IgD-negative memory B cell (primary cell): ENCODE results near the gene PAOX. TPM values are rescaled to one million over a fixed set of nuclear protein-coding genes. Genes with fewer than 3 reads are reported as not detected.
"Not testable (repeated sequence)": the region's sequence is repeated elsewhere in the genome, so short reads cannot be mapped to it uniquely, and the experiment has no call there.

ENCODE experiments used
- H3K27ac Mint-ChIP-seq, 3 donors: one replicate each; pipeline ENCODE4 v1.8.0; 2020 to 2022; ENCODE audit warnings: mild to moderate bottlenecking in 3 of 3, mixed read lengths in 3 of 3, moderate library complexity in 1 of 3
- H3K27me3 Mint-ChIP-seq: one replicate; pipeline ENCODE4 v1.8.0; 2021; ENCODE audit warnings: mixed read lengths
- H3K36me3 Mint-ChIP-seq: one replicate; pipeline ENCODE4 v1.8.0; 2020; ENCODE audit warnings: mild to moderate bottlenecking, mixed read lengths
- H3K4me1 Mint-ChIP-seq, 3 donors: one replicate each; pipeline ENCODE4 v1.8.0; 2020 to 2022; ENCODE audit warnings: mixed read lengths in 3 of 3, mild to moderate bottlenecking in 1 of 3
- H3K4me3 Mint-ChIP-seq, 4 donors: one replicate each; pipeline ENCODE4 v1.8.0; 2020 to 2022; ENCODE audit warnings: mild to moderate bottlenecking in 4 of 4, mixed read lengths in 4 of 4, moderate library complexity in 3 of 4
- H3K9me3 Mint-ChIP-seq, 3 donors: one replicate each; pipeline ENCODE4 v1.8.0; 2020 to 2021; ENCODE audit warnings: mixed read lengths in 3 of 3, mild to moderate bottlenecking in 1 of 3
- polyA plus RNA-seq: library from polyadenylated mRNA; unstranded; fragments of 300-500 nt; fragmentation: Illumina TruSeq; gene quantifications from one replicate; pipeline ENCODE4 v1.2.3, GENCODE V29; 2021

Gene PAOX
- polyA plus RNA-seq, 1 donor from 2014 or later: 55.4 TPM

- H3K27ac Mint-ChIP-seq: peak overlapping the region in 1 of 3 donors; percentile 13
- H3K4me1 Mint-ChIP-seq: peaks cover 25 to 28% (median 27%) of the 10 kb centered on the region in 3 donors
- no peaks in the 10 kb centered on the region for H3K9me3 Mint-ChIP-seq
- no peaks in the 10 kb centered on the region for H3K27me3 Mint-ChIP-seq
- peak overlapping the region in 1 of 4 donors; percentile 90 for H3K4me3 Mint-ChIP-seq
- peaks cover 7% of the 10 kb centered on the region for H3K36me3 Mint-ChIP-seq
Observed at GRCh38 chr10:133397938-133398337, 18.9 kb downstream of the PAOX start.

GRCh38 chr10:133399123-133399601, 20.1 kb downstream of the PAOX start:
- H3K9me3 Mint-ChIP-seq: no peaks in the 10 kb centered on the region
- H3K27me3 Mint-ChIP-seq: no peaks in the 10 kb centered on the region
- H3K4me3 Mint-ChIP-seq: peak overlapping the region in 1 of 4 donors; percentile 20
- peaks cover 12% of the 10 kb centered on the region for H3K36me3 Mint-ChIP-seq
- H3K4me1 Mint-ChIP-seq: peaks cover 22 to 28% (median 24%) of the 10 kb centered on the region in 3 donors
- no peak overlapping the region for H3K27ac Mint-ChIP-seq

DNA sequence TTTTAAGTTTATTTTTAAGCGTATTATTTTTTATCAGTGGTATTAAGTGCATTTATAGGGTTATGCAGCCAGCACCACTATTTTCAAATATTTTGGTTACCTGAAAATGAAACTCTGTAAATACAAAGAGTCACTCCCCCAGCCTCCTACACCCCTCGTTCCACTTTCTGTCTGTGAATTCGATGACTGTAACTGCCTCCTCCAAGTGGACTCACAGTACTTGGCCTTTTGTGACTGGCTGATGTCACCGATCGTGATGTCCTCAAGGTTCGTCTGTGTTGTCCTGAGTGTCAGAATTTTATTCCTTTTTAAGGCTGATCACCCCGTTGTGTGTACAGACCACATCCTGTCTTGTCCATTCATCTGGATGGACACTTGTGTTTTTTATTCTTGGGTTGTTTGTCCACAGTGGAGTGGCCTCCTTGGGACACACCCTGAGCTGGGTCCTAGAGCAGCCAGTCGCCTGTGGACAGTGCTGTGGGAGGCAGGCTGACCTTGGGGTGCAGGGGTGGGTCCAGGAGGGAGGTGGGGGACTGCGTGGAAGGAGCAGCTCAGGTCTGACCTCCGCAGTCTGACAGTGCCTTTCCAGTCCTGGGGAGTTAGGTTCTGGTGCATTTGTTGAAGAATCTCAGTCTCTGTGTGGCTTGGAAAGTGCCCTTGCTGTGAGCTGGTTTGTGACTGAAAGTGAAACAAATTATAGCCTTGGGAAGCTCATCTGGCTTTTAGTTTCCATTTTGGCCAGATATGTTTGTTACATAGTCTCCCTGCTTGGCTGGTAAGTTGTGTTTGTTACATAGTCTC, 21.8 kb downstream of the PAOX start:
- H3K36me3 Mint-ChIP-seq: peaks cover 9% of the 10 kb centered on the region
- H3K4me1 Mint-ChIP-seq: peaks cover 24 to 31% (median 24%) of the 10 kb centered on the region in 3 donors
- H3K4me3 Mint-ChIP-seq: peak overlapping the region; percentile 63 to 85 (median 71)
- H3K27ac Mint-ChIP-seq: peak overlapping the region; percentile 51 to 94 (median 57)
- H3K9me3 Mint-ChIP-seq: no peaks in the 10 kb centered on the region
- H3K27me3 Mint-ChIP-seq: no peaks in the 10 kb centered on the region

DNA sequence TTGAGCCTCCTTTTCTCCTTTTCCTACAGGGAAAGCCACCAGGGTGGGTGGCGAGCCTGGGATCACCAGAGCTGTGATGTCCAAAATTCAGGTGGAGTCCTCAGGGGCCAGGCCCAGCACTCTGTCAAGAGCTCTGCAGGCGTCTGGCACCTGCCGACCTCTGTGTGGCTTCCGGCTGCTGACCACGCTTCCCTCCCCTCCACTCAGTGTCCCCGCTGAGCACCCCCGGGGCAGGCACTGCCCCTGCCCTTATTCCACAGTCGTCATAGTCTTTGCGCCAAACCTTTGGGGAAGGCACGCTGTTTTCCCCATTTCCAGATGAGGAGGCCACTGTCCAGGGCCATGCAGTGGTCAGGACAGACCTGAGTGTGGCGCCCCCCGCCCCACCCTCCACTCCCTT, 22.4 kb downstream of the PAOX start:
- H3K4me1 Mint-ChIP-seq: peaks cover 28 to 34% (median 28%) of the 10 kb centered on the region in 3 donors
- H3K4me3 Mint-ChIP-seq: peak overlapping the region in 3 of 4 donors; percentile 63 to 85 (median 74)
- H3K9me3 Mint-ChIP-seq: no peaks in the 10 kb centered on the region
- no peaks in the 10 kb centered on the region for H3K27me3 Mint-ChIP-seq
- H3K36me3 Mint-ChIP-seq: peaks cover 9% of the 10 kb centered on the region
- H3K27ac Mint-ChIP-seq: peak overlapping the region; percentile 51 to 94 (median 57)

- Mint-ChIP-seq H3K9me3 (no peaks in the 10 kb centered on the region), H3K4me1 (peaks cover 29 to 38% (median 33%) of the 10 kb centered on the region in 3 donors), H3K36me3 (peaks cover 6% of the 10 kb centered on the region), H3K4me3 (peak overlapping the region in 2 of 4 donors; percentile 9 to 17), H3K27me3 (no peaks in the 10 kb centered on the region), H3K27ac (peak overlapping the region in 2 of 3 donors; percentile 45 to 70)
Observed at GRCh38 chr10:133401981-133402725, 23.1 kb downstream of the PAOX start.

DNA sequence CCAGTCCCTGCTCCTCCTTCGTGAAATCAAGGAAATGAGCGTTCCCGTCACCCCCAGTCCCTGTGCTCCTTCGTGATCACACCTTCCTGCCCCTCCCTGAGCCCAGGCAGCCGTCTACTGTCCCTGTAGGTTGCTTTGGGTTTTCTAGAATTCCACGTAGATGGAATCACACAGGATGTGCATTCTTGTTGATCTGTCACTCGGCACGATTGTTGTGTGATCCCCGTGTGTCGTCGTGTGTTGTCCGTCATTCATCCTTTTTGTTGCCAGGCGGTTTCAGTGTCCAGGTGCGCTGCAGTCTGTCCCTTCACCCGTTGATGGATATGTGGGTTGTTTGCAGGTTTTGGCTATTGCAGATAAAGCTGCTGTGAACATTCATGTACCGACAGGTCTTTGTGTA, 24.3 kb downstream of the PAOX start:
- peaks cover 31 to 44% (median 37%) of the 10 kb centered on the region in 3 donors for H3K4me1 Mint-ChIP-seq
- peaks cover 9% of the 10 kb centered on the region for H3K36me3 Mint-ChIP-seq
- no peaks in the 10 kb centered on the region for H3K9me3 Mint-ChIP-seq
- no peaks in the 10 kb centered on the region for H3K27me3 Mint-ChIP-seq
- no peak overlapping the region for H3K27ac Mint-ChIP-seq
- peak overlapping the region in 2 of 4 donors; percentile 56 to 63 for H3K4me3 Mint-ChIP-seq

DNA sequence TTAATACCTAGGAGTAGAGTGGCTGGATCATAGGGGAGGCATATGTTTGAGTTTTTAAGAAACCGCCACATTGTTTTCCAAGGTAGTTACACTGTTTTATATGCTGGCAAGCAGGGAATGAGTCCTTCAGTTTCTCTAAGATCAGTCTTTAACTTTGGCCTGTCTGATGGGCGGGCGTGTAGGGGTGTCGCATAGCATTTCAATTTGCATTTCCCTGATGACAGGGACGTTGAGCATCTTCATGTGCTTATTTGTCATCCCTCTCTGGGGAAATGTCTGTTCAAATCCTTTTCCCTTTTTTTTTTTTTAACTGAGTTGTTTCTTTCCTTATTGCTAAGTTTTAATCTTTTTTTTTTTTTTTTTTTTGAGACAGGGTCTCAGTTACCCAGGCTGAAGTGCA, 24.7 kb downstream of the PAOX start:
- no peaks in the 10 kb centered on the region for H3K9me3 Mint-ChIP-seq
- peaks cover 35 to 44% (median 40%) of the 10 kb centered on the region in 3 donors for H3K4me1 Mint-ChIP-seq
- peaks cover 11% of the 10 kb centered on the region for H3K36me3 Mint-ChIP-seq
- no peak overlapping the region for H3K4me3 Mint-ChIP-seq
- no peak overlapping the region for H3K27ac Mint-ChIP-seq
- no peaks in the 10 kb centered on the region for H3K27me3 Mint-ChIP-seq

DNA sequence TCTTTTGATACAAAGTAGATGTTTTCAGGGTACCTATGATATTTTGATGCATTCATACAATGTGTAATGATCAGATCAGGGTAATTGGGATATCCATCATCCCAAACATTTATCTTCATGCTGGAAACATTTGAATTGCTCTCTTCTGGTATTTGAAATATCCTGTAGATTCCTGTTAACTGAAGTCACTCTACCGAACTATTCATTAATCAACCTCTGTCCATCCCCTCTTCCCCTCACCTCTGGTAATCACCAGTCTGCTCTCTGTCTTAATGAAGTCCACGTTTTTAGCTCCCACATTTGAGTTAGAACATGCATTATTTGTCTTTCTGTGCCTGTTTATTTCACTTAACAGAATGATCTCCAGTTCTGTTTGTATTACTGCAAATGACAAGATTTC, 26.2 kb downstream of the PAOX start:
- Mint-ChIP-seq H3K27me3 (no peaks in the 10 kb centered on the region), H3K4me3 (peak overlapping the region in 1 of 4 donors; percentile 34), H3K27ac (no peak overlapping the region), H3K9me3 (peaks cover 0 to under 1% (median 0%) of the 10 kb centered on the region in 3 donors), H3K36me3 (peaks cover 16% of the 10 kb centered on the region), H3K4me1 (peaks cover 35 to 48% (median 41%) of the 10 kb centered on the region in 3 donors)

DNA sequence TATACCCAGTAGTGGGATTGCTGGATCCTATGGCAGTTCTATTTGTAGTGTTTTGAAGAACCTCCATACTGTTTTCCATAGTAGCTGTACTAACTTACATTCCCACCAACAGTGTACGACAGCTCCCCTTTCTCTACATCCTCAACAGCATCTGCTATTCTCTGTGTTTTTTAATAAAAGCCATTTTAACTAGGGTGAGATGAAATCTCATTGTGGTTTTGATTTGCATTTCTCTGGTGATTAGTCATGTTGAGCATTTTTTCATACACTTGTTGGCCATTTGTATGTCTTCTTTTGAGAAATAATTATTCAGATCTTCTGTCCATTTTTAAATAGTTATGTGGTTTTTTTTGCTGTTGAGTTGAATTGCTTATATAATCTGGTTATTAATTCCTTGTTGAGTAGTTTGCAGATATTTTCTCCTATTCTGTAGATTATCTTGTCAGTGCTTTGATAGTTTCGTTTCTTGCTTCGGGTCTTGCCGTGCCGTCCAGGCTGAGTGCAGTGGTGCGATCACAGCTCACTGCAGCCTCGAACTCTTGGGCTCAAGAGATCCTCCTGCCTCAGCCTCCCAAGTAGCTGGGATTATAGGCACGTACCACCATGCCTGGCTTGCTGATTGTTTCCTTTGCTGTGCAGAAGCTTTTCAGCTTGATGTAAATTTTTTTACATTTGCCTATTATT, 26.9 kb downstream of the PAOX start:
- Mint-ChIP-seq H3K36me3 (peaks cover 21% of the 10 kb centered on the region), H3K4me3 (peak overlapping the region in 3 of 4 donors; percentile 29 to 46 (median 34)), H3K9me3 (peaks cover 0 to 7% (median 2%) of the 10 kb centered on the region in 3 donors), H3K4me1 (peaks cover 28 to 43% (median 35%) of the 10 kb centered on the region in 3 donors), H3K27me3 (no peaks in the 10 kb centered on the region), H3K27ac (peak overlapping the region in 2 of 3 donors; percentile 6 to 10)

DNA sequence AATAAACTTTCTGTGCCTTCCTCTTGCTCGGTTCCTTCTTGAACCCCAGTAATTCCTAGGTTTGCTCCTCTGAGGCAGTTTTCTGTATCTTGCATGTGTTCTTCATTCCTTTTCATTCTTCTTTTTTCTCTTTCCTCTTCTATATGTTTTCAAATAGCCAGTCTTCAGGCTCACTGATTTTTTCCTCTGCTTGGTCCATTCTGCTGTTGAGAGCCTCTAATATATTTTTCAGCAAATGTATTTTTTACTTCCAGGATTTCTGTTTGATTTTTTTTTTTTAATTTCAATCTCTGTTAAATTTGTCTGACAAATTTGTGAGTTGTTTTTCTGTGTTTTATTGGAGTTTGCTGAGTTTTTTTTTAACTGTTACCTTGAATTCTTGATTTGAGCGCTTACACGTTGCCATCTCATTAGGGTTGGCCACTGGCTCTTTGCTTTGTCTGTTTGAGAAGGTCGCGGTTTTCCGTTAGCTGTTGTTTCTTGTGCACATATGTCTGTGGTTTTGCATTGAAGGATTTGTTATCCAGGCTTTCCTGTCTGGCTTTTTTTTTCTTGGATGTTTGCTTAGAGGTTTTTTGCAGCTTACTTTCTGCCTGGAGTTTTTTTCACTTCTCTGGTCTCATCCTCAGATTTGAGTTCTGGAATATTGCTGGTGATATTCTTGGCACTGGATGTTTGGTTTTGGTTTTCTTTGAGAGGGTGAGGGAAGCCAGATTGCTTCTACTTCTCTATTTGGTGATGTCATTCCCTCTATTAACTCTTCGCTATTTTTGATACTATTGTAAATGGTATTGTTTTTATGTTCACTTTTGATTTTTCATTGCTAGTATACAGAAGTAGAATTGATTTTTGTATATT, 32.7 kb downstream of the PAOX start:
- Mint-ChIP-seq H3K4me3 (peak overlapping the region in 1 of 4 donors; percentile 77), H3K4me1 (peaks cover 15 to 23% (median 16%) of the 10 kb centered on the region in 3 donors), H3K27ac (no peak overlapping the region), H3K27me3 (no peaks in the 10 kb centered on the region), H3K9me3 (peaks cover 7 to 20% (median 11%) of the 10 kb centered on the region in 3 donors), H3K36me3 (peaks cover 44% of the 10 kb centered on the region)

- Mint-ChIP-seq H3K9me3 (peaks cover 7 to 20% (median 11%) of the 10 kb centered on the region in 3 donors), H3K27ac (no peak overlapping the region), H3K4me1 (peaks cover 9 to 17% (median 11%) of the 10 kb centered on the region in 3 donors), H3K27me3 (no peaks in the 10 kb centered on the region), H3K4me3 (no peak overlapping the region), H3K36me3 (peaks cover 44% of the 10 kb centered on the region)
Observed at GRCh38 chr10:133412381-133412711, 33.3 kb downstream of the PAOX start.

DNA sequence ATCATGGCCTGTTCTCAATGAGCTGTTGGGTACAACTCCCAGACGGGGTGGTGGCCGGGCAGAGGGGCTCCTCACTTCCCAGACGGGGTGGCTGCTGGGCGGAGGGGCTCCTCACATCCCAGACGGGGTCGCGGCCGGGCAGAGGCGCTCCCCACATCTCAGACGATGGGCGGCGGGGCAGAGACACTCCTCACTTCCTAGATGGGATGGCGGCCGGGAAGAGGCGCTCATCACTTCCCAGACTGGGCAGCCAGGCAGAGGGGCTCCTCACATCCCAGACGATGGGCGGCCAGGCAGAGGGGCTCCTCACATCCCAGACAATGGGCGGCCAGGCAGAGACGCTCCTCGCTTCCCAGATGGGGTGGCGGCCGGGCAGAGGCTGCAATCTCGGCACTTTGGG, 35.3 kb downstream of the PAOX start:
- not testable (repeated sequence) for H3K4me3 Mint-ChIP-seq, H3K27ac Mint-ChIP-seq, H3K27me3 Mint-ChIP-seq, H3K4me1 Mint-ChIP-seq
- Mint-ChIP-seq H3K9me3 (peaks cover 7 to 20% (median 11%) of the 10 kb centered on the region in 3 donors), H3K36me3 (peaks cover 37% of the 10 kb centered on the region)

DNA sequence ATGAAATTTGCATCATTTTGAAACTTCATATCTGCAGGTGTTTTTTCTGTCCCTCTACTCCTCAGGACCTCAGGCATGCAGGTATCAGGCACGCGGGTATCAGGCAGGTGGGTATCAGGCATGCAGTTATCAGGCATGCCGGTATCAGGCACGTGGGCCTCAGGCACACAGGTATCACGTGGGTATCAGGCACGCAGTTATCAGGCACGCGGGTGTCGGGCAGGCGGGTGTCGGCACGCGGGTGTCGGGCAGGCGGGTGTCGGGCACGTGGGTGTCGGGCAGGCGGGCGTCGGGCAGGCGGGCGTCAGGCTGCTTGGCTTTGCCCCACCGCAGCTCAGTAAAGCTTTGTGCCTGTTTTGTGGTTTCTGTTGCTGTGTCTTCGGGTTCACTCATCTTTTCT, 36.7 kb downstream of the PAOX start:
- no peak overlapping the region for H3K27ac Mint-ChIP-seq
- H3K9me3 Mint-ChIP-seq: peaks cover 6 to 16% (median 11%) of the 10 kb centered on the region in 3 donors
- no peaks in the 10 kb centered on the region for H3K27me3 Mint-ChIP-seq
- H3K4me3 Mint-ChIP-seq: no peak overlapping the region
- H3K4me1 Mint-ChIP-seq: peaks cover 1 to 5% (median 5%) of the 10 kb centered on the region in 3 donors
- peaks cover 31% of the 10 kb centered on the region for H3K36me3 Mint-ChIP-seq
